GM12892 (cell line): Measurements from ENCODE around the gene TSSK2.

ENCODE experiments used
- POLR2A ChIP-seq: IDR thresholded peaks from 2 replicates; pipeline ENCODE4 v1.6.1; 2011; ENCODE audit warnings: low read depth, low read length, control low read depth
- POLR2AphosphoS5 ChIP-seq: IDR thresholded peaks from 2 replicates; pipeline ENCODE4 v1.6.1; 2011; ENCODE audit warnings: low read depth, low read length, control low read depth

- TF ChIP-seq POLR2A (no peak), POLR2AphosphoS5 (no peak)
Measured at GRCh38 chr22:19114984-19115552, 16.0 kb upstream of the TSSK2 start.
